Activated naive CD8-positive, alpha-beta T cell treated with anti-CD3 and anti-CD28 coated beads, Interleukin-2, amount 50 U/mL, for 24 hours (primary cell): ENCODE results near the gene TAOK1.

Experiments used
- ATAC-seq: fragments of 150-1000 bp; cut with Tn5 transposase; one replicate; pipeline ENCODE4 v1.10.0; 2021
- DNase-seq: peaks from one replicate; pipeline ENCODE4 v3.0.0; 2021
- H3K27ac Mint-ChIP-seq: one replicate; pipeline ENCODE4 v1.8.0; 2021; ENCODE audit warnings: mild to moderate bottlenecking, mixed read lengths
- H3K27me3 Mint-ChIP-seq: one replicate; pipeline ENCODE4 v1.8.0; 2021; ENCODE audit warnings: mixed read lengths
- H3K36me3 Mint-ChIP-seq: one replicate; pipeline ENCODE4 v1.8.0; 2021; ENCODE audit warnings: low read depth, mixed read lengths
- H3K4me1 Mint-ChIP-seq: one replicate; pipeline ENCODE4 v1.8.0; 2021; ENCODE audit warnings: mixed read lengths
- H3K4me3 Mint-ChIP-seq: one replicate; pipeline ENCODE4 v1.8.0; 2021; ENCODE audit warnings: mild to moderate bottlenecking, moderate library complexity, mixed read lengths
- H3K9me3 Mint-ChIP-seq: one replicate; pipeline ENCODE4 v1.8.0; 2021; ENCODE audit warnings: mixed read lengths

TAOK1 gene

GRCh38 chr17:29590411-29591145, 200.4 kb downstream of the TAOK1 start:
- H3K27ac Mint-ChIP-seq = peak overlapping the region; percentile 89
- H3K4me3 Mint-ChIP-seq = peak overlapping the region; percentile 86
- H3K36me3 Mint-ChIP-seq = peaks cover 2% of the 10 kb centered on the region
- H3K4me1 Mint-ChIP-seq = peaks cover 65% of the 10 kb centered on the region
- ATAC-seq = no peak
- DNase-seq = peak; percentile 27
- no peaks in the 10 kb centered on the region for H3K27me3 Mint-ChIP-seq
- H3K9me3 Mint-ChIP-seq = no peaks in the 10 kb centered on the region

DNA sequence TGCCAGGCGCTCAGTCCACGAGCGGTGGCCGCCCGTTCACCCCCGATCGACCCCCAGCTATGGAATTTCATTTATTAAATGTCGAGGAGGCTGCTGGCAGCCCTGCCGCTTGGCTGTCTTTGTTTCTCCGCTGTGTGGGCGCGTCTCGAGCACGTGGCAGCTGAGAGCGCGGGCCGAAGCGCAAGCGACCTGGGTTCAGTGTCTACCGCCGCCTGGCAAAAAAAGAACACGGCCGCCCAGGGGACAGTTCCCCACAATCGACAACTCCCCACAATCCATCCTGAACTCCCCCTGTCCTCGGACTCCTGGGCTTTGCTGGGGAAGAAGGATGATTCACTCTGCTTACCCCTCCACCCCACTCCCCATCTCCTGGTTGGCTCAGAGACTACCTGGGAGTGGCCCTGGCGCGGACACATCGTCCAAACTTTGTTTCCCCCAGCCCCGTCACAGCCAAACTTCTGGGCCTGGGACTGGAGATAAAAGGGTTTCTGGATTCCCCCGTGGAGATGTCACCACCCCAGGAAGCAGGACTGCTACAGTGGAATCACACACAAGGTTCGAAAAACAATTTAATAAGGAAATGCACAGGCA, 201.1 kb downstream of the TAOK1 start:
- Mint-ChIP-seq H3K27ac (peak overlapping the region; percentile 89), H3K4me1 (peaks cover 59% of the 10 kb centered on the region), H3K27me3 (no peaks in the 10 kb centered on the region), H3K36me3 (peaks cover 2% of the 10 kb centered on the region), H3K4me3 (peak overlapping the region; percentile 71), H3K9me3 (no peaks in the 10 kb centered on the region)
- DNase-seq (peak; percentile 62), ATAC-seq (peak; percentile 5)

GRCh38 chr17:29591737-29592608, 201.8 kb downstream of the TAOK1 start:
- ATAC-seq (peak; percentile 42), DNase-seq (peak; percentile 92)
- Mint-ChIP-seq H3K4me1 (peaks cover 51% of the 10 kb centered on the region), H3K9me3 (no peaks in the 10 kb centered on the region), H3K4me3 (peak overlapping the region; percentile 71), H3K36me3 (peaks cover 2% of the 10 kb centered on the region), H3K27me3 (no peaks in the 10 kb centered on the region), H3K27ac (peak overlapping the region; percentile 59)

DNA sequence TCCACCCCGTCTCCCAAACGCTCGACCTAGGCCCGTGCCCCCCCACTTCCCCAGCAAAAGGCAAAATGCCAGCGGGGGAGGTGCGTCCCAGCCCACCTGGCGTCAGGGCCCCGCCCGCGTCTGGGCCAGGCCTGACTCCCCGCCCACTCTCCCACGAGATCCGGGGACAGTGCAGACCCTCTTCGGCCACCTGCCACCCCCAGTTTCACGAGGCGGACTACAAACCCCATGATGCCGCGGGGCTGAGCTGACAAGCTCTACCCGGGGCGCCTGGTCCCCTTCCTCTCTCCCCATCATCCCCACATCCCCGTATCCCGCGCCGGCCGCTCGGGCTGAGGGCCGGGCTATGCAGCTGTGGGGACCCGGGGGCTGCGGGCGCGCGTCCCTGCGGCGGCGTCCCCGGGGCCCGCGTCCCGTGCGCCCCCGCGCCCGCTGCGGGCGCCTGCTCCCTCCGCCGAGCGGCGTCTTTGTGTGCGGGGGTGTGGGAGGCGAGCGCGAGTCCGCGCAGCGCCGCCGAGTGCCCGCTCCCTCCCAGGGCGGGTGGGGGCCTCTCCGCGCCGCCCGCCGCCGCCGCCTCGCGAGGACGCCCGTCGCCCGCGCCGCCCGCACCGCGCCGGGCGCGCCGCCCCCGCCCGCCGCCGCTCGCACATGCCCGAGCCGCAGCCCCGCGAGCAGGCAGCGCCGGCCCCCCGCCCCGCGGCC, 202.8 kb downstream of the TAOK1 start, which contains the start of gene ANKRD13B:
ANKRD13B (plus strand) TSS at position 283 of the 702 bp plus-strand sequence. CDS start 490 bp downstream, outside the sequence.
- peak; percentile 61 for DNase-seq
- Mint-ChIP-seq H3K4me1 (peaks cover 41% of the 10 kb centered on the region), H3K27ac (peak within 1 kb of the TSS; percentile 59)

GRCh38 chr17:29593591-29594518, 203.7 kb downstream of the TAOK1 start:
- DNase-seq = peak; percentile 37
- no peaks in the 10 kb centered on the region for H3K9me3 Mint-ChIP-seq
- no peaks in the 10 kb centered on the region for H3K27me3 Mint-ChIP-seq
- no peaks in the 10 kb centered on the region for H3K36me3 Mint-ChIP-seq
- H3K4me3 Mint-ChIP-seq = peak overlapping the region; percentile 77
- H3K27ac Mint-ChIP-seq = no peak overlapping the region
- H3K4me1 Mint-ChIP-seq = peaks cover 38% of the 10 kb centered on the region
- ATAC-seq = no peak

More for the DNA sequence above, 202.8 kb downstream of the TAOK1 start, which contains the start of gene ANKRD13B:
- no peaks in the 10 kb centered on the region for H3K9me3 Mint-ChIP-seq
- ATAC-seq = no peak
- peaks cover 2% of the 10 kb centered on the region for H3K36me3 Mint-ChIP-seq
- peak within 1 kb of the TSS; percentile 77 for H3K4me3 Mint-ChIP-seq
- no peaks in the 10 kb centered on the region for H3K27me3 Mint-ChIP-seq

GRCh38 chr17:29594519-29595090, 204.4 kb downstream of the TAOK1 start:
- Mint-ChIP-seq H3K9me3 (no peaks in the 10 kb centered on the region), H3K27me3 (no peaks in the 10 kb centered on the region), H3K36me3 (no peaks in the 10 kb centered on the region), H3K27ac (no peak overlapping the region), H3K4me1 (peaks cover 38% of the 10 kb centered on the region), H3K4me3 (peak overlapping the region; percentile 77)
- no peak for ATAC-seq
- no peak for DNase-seq

- DNase-seq = no peak
- Mint-ChIP-seq H3K27me3 (no peaks in the 10 kb centered on the region), H3K27ac (no peak overlapping the region), H3K4me3 (peak overlapping the region; percentile 77), H3K4me1 (peaks cover 33% of the 10 kb centered on the region), H3K9me3 (no peaks in the 10 kb centered on the region), H3K36me3 (no peaks in the 10 kb centered on the region)
- ATAC-seq = no peak
Observed at GRCh38 chr17:29595107-29595942, 205.2 kb downstream of the TAOK1 start.

GRCh38 chr17:29595943-29596774, 206.0 kb downstream of the TAOK1 start:
- ATAC-seq = no peak
- Mint-ChIP-seq H3K4me3 (no peak overlapping the region), H3K4me1 (peaks cover 29% of the 10 kb centered on the region), H3K27me3 (no peaks in the 10 kb centered on the region), H3K9me3 (no peaks in the 10 kb centered on the region), H3K36me3 (no peaks in the 10 kb centered on the region), H3K27ac (no peak overlapping the region)
- no peak for DNase-seq

DNA sequence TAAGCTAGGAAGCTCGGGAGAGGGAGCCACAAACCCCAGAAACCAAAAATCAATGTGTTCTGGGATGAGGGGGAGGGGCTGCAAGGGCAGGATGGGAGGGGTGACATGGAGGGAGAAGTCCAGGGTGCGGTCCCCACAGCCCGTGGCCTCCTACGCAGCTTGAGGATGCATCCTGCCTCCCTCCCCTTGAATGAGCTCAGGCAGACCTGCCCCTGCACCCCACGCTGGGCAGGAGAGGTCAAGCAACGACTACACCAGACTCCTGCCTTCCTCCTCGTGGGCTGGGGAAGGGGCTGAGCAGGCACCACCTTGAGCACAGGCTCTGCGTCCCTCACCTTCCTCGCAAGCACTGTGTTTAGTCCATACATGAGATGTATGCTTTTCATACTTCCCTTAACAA, 206.6 kb downstream of the TAOK1 start:
- H3K9me3 Mint-ChIP-seq = no peaks in the 10 kb centered on the region
- no peaks in the 10 kb centered on the region for H3K27me3 Mint-ChIP-seq
- H3K4me3 Mint-ChIP-seq = no peak overlapping the region
- ATAC-seq (no peak), DNase-seq (no peak)
- H3K4me1 Mint-ChIP-seq = peaks cover 22% of the 10 kb centered on the region
- H3K36me3 Mint-ChIP-seq = no peaks in the 10 kb centered on the region
- H3K27ac Mint-ChIP-seq = no peak overlapping the region

GRCh38 chr17:29597361-29598172, 207.4 kb downstream of the TAOK1 start:
- Mint-ChIP-seq H3K4me3 (no peak overlapping the region), H3K4me1 (peaks cover 15% of the 10 kb centered on the region), H3K36me3 (no peaks in the 10 kb centered on the region), H3K9me3 (no peaks in the 10 kb centered on the region), H3K27me3 (no peaks in the 10 kb centered on the region), H3K27ac (no peak overlapping the region)
- no peak for DNase-seq
- no peak for ATAC-seq
